Measurements from ENCODE around the gene KCTD5. TPM values are rescaled to one million over a fixed set of nuclear protein-coding genes. Genes with fewer than 3 reads are reported as not detected.

KCTD5 gene
- total RNA-seq, 1 donor from 2014 or later, result 24.3 TPM

DNA sequence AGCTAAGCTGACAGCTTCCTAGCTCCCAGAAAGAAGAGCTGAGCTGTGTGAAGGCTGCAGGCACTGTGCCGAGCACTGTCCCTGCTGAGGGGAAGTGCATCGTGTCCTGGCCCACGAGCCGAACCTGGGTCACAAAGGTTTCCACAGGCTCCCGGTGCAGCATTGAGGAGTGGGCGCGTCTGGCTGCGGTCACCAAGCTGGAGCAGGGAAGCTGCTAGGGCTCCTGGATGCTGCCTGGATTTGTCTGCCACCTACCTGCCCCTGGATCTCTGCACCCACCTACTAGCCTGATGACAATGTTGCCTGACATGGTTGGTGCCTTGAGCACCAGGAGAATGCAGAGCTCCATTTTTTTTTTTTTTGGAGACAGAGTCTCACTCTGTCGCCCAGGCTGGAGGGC, 63.6 kb downstream of the KCTD5 start:
- DNase-seq (ENCODE audit: low spot score), result no peak
- H3K27ac Mint-ChIP-seq (ENCODE audit: unreplicated experiment), result no peak overlapping the region
- H3K4me1 Mint-ChIP-seq (ENCODE audit: unreplicated experiment), result peaks cover 9% of the 10 kb centered on the region
- peaks cover 4% of the 10 kb centered on the region for H3K36me3 Mint-ChIP-seq (ENCODE audit: low read depth, unreplicated experiment)
- TF ChIP-seq, protein P1, sequence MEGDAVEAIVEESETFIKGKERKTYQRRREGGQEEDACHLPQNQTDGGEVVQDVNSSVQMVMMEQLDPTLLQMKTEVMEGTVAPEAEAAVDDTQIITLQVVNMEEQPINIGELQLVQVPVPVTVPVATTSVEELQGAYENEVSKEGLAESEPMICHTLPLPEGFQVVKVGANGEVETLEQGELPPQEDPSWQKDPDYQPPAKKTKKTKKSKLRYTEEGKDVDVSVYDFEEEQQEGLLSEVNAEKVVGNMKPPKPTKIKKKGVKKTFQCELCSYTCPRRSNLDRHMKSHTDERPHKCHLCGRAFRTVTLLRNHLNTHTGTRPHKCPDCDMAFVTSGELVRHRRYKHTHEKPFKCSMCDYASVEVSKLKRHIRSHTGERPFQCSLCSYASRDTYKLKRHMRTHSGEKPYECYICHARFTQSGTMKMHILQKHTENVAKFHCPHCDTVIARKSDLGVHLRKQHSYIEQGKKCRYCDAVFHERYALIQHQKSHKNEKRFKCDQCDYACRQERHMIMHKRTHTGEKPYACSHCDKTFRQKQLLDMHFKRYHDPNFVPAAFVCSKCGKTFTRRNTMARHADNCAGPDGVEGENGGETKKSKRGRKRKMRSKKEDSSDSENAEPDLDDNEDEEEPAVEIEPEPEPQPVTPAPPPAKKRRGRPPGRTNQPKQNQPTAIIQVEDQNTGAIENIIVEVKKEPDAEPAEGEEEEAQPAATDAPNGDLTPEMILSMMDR (IDR thresholded peaks at IDR 0.05; ENCODE audit: unreplicated experiment), result no peak
- H3K9me3 Mint-ChIP-seq (ENCODE audit: unreplicated experiment), result no peaks in the 10 kb centered on the region
- H3K27me3 Mint-ChIP-seq (ENCODE audit: unreplicated experiment), result peaks cover 2% of the 10 kb centered on the region
- no peak overlapping the region for H3K4me3 Mint-ChIP-seq (ENCODE audit: unreplicated experiment)

DNA sequence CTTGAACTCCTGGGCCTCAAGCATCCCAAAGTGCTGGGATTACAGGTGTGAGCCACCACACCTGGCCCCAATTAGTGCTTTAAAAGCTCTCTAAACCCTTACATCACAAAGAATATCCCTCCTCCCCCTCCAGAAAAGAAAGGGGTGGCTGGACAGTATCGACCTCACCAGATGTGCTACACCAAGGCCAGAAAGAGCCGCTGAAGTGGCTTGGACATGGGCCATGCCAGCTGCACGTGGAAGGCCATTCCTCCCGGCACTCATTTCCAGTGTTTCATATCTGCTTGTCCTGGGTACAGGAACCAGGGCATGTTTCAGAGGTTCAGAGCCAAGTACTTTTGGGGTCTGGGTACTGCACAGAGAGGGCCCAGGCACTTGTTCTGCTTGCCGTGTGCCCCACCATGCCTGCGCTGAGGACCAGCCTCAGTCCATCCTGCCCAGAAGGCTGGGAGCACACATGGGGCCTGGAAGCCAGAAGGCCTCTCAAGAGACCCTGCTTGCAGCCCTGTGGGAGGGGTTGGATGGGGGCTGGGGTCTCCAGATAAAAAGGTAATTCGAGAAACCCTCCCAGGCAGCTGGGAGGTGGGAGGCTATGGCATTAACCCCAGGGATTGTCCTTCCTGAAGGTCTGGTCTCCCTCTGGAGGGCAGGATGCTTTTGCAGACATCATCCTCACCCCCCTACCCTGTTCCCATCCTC, 66.6 kb downstream of the KCTD5 start:
- no peak for DNase-seq (ENCODE audit: low spot score)
- TF ChIP-seq, protein P1 (IDR thresholded peaks at IDR 0.05; ENCODE audit: unreplicated experiment), result no peak
- no peaks in the 10 kb centered on the region for H3K9me3 Mint-ChIP-seq (ENCODE audit: unreplicated experiment)
- peaks cover 19% of the 10 kb centered on the region for H3K4me1 Mint-ChIP-seq (ENCODE audit: unreplicated experiment)
- H3K27me3 Mint-ChIP-seq (ENCODE audit: unreplicated experiment), result peaks cover 13% of the 10 kb centered on the region
- peaks cover 11% of the 10 kb centered on the region for H3K36me3 Mint-ChIP-seq (ENCODE audit: low read depth, unreplicated experiment)
- no peak overlapping the region for H3K4me3 Mint-ChIP-seq (ENCODE audit: unreplicated experiment)
- no peak overlapping the region for H3K27ac Mint-ChIP-seq (ENCODE audit: unreplicated experiment)

DNA sequence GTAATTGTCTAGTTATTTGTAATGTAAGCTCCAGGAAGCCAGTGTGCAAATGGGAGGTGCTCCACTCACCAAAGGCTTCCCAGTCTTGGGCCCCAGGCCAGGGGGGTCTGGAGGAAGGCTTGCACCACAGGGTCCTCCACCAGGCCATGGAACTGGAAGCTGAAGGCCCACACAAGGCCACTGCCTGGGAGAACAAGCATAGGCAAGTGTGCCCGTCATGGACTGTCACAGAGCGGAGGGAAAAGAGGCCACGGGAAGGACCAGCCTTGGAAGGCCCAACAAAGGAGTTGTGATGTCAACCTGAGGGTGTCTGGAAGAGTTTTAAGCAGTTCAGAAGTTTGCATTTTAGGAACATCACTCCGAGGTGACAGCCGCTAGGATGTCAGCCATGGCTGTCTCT, 67.2 kb downstream of the KCTD5 start:
- TF ChIP-seq, protein P1 (IDR thresholded peaks at IDR 0.05; ENCODE audit: unreplicated experiment), result no peak
- peaks cover 14% of the 10 kb centered on the region for H3K36me3 Mint-ChIP-seq (ENCODE audit: low read depth, unreplicated experiment)
- H3K4me1 Mint-ChIP-seq (ENCODE audit: unreplicated experiment), result peaks cover 24% of the 10 kb centered on the region
- H3K27me3 Mint-ChIP-seq (ENCODE audit: unreplicated experiment), result peaks cover 17% of the 10 kb centered on the region
- H3K27ac Mint-ChIP-seq (ENCODE audit: unreplicated experiment), result no peak overlapping the region
- no peaks in the 10 kb centered on the region for H3K9me3 Mint-ChIP-seq (ENCODE audit: unreplicated experiment)
- H3K4me3 Mint-ChIP-seq (ENCODE audit: unreplicated experiment), result no peak overlapping the region
- DNase-seq (ENCODE audit: low spot score), result no peak

DNA sequence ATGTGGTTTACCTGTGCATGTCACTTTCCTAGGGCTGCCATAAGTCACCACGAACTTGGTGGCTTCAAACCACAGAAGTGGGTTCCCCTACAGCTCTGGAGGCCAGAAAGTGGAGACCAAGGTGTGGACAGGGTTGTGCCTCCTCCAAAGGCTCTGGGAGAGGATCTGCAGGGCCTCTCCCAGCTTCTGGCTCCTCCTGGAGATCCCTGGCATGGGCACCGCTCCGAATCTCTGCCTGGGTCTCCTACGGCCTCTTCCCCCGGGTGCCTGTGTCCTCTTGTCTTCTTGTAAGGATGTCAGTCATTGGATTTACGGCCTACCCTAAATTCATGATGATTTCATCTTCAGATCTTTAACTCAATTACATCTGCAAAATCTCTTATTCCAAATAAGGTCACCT, 67.6 kb downstream of the KCTD5 start:
- Mint-ChIP-seq H3K36me3 (ENCODE audit: low read depth, unreplicated experiment) (peaks cover 14% of the 10 kb centered on the region), H3K4me3 (ENCODE audit: unreplicated experiment) (no peak overlapping the region), H3K9me3 (ENCODE audit: unreplicated experiment) (no peaks in the 10 kb centered on the region)

DNA sequence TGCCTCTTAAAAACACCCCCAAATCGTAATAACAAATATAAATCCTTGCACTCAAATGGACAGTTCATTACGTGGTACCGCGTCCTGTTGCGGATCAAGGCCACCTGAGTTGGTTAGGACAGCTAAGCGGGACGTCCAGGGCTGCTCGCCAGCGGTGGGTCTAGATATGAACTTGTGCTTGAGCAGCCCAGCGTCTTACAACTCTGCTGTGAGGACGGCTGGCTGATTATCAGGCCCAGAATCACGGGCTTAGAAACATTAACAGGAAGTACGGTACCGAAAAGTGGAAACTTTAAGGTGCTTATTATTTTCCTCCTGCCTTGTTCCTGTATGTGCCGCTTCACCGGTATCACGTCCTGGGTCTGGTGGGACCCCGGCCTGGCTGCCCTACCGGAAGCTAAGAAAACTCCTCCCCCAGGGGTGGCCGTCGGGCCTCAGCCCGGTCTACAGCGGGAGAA, 69.3 kb downstream of the KCTD5 start:
- Mint-ChIP-seq H3K36me3 (ENCODE audit: low read depth, unreplicated experiment) (peaks cover 22% of the 10 kb centered on the region), H3K9me3 (ENCODE audit: unreplicated experiment) (no peaks in the 10 kb centered on the region), H3K4me1 (ENCODE audit: unreplicated experiment) (peaks cover 44% of the 10 kb centered on the region), H3K4me3 (ENCODE audit: unreplicated experiment) (peak overlapping the region; percentile 87), H3K27ac (ENCODE audit: unreplicated experiment) (peak overlapping the region; percentile 99), H3K27me3 (ENCODE audit: unreplicated experiment) (peaks cover 22% of the 10 kb centered on the region)
- DNase-seq (ENCODE audit: low spot score), result peak; percentile 77
- TF ChIP-seq, protein P1 (IDR thresholded peaks at IDR 0.05; ENCODE audit: unreplicated experiment), result no peak

More for the DNA sequence above, 67.6 kb downstream of the KCTD5 start:
- H3K27me3 Mint-ChIP-seq (ENCODE audit: unreplicated experiment), result peaks cover 18% of the 10 kb centered on the region
- TF ChIP-seq, protein P1 (IDR thresholded peaks at IDR 0.05; ENCODE audit: unreplicated experiment), result no peak
- no peak for DNase-seq (ENCODE audit: low spot score)
- H3K4me1 Mint-ChIP-seq (ENCODE audit: unreplicated experiment), result peaks cover 29% of the 10 kb centered on the region
- H3K27ac Mint-ChIP-seq (ENCODE audit: unreplicated experiment), result peak overlapping the region; percentile 75
